Measurements from ENCODE around the gene CFAP77. TPM values are rescaled to one million over a fixed set of nuclear protein-coding genes. Genes with fewer than 3 reads are reported as not detected.

The CFAP77 gene
- total RNA-seq, 3 donors from 2014 or later: not detected

DNA sequence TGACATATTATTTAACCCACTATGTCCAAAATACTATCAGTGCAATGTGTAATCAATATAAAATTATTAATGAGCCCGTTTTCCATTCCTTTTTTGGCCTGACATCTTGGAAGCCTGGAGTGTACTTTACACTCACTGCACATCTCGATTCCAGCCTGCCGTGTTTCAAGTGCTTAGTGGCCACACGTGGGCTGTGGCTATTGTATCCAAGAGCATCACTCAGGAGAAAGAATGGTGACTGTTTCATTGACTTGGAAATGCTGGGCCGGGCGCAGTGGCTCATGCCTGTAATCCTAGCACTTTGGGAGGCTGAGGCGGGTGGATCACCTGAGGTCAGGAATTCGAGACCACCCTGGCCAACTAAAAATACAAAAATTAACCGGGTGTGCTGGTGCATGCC, 54.5 kb downstream of the CFAP77 start:
- TF ChIP-seq, protein P1, sequence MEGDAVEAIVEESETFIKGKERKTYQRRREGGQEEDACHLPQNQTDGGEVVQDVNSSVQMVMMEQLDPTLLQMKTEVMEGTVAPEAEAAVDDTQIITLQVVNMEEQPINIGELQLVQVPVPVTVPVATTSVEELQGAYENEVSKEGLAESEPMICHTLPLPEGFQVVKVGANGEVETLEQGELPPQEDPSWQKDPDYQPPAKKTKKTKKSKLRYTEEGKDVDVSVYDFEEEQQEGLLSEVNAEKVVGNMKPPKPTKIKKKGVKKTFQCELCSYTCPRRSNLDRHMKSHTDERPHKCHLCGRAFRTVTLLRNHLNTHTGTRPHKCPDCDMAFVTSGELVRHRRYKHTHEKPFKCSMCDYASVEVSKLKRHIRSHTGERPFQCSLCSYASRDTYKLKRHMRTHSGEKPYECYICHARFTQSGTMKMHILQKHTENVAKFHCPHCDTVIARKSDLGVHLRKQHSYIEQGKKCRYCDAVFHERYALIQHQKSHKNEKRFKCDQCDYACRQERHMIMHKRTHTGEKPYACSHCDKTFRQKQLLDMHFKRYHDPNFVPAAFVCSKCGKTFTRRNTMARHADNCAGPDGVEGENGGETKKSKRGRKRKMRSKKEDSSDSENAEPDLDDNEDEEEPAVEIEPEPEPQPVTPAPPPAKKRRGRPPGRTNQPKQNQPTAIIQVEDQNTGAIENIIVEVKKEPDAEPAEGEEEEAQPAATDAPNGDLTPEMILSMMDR (IDR thresholded peaks at IDR 0.05): no peak
- no peak for TF ChIP-seq POLR2A (IDR thresholded peaks at IDR 0.05)
- TF ChIP-seq POLR2AphosphoS5 (IDR thresholded peaks at IDR 0.05): no peak
- Histone ChIP-seq H3K9me3 (no peaks in the 10 kb centered on the region), H3K4me3 (no peak overlapping the region), H3K4me1 (no peaks in the 10 kb centered on the region), H3K36me3 (no peaks in the 10 kb centered on the region), H3K27ac (no peak overlapping the region), H3K27me3 (peaks cover 0 to 17% of the 10 kb centered on the region in 2 donors)
- intact Hi-C loops (cut with DNase I; ENCODE audit: low total_unique reads): no loop called here
- DNase-seq (ENCODE audit: low spot score in 2 of 2): no peak

DNA sequence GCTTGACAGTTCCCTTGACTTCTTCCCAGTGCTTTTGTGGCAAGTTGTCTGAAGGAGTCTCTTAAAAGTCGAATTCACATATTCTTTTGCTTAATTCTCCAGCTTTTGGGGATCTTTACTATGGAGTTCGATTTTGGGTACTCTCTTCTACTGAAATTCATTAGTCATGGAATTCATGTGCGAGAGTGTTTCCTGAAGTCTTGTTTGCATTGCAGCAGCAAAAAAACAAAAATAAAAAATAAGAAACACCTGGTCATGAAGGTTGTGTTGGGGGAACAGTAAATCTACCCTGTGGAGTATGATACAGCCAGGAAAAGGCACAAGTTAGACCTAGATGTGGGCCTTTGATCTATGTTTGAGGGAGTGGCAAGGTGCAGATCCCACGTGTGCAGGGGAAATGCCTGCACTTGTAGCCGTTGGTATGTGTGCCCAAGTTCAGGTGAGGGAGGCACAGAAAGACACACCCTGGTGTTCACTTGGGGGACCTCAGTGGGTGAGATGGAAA, 55.2 kb downstream of the CFAP77 start:
- TF ChIP-seq POLR2AphosphoS5 (IDR thresholded peaks at IDR 0.05): no peak
- TF ChIP-seq, protein P1 (IDR thresholded peaks at IDR 0.05): no peak
- TF ChIP-seq POLR2A (IDR thresholded peaks at IDR 0.05): no peak
- H3K27ac ChIP-seq: no peak overlapping the region
- H3K36me3 ChIP-seq: no peaks in the 10 kb centered on the region
- peaks cover 0 to 13% of the 10 kb centered on the region in 2 donors for H3K27me3 ChIP-seq
- no peak overlapping the region for H3K4me3 ChIP-seq
- H3K4me1 ChIP-seq: no peaks in the 10 kb centered on the region
- no peaks in the 10 kb centered on the region for H3K9me3 ChIP-seq
- no peak for DNase-seq (ENCODE audit: low spot score in 2 of 2)
- intact Hi-C loops (cut with DNase I; ENCODE audit: low total_unique reads): no loop called here

DNA sequence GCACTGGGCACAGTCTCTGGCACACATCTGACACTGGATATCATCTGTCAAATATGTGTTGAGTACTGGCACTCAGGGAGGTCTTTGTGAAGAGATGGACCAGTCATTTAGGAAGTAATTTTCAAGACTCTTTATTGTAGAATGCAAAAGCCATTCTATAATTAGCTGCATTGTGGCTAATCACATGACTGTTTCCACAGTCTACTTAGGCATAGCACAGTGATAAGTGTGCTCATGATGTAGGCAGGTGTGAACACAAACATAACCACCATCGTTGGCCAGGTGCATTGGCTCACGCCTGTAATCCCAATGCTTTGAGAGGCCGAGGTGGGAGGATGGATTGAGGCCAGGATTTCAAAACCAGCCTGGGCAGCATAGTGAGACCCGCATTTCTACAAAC, 62.2 kb downstream of the CFAP77 start:
- no peaks in the 10 kb centered on the region for H3K36me3 ChIP-seq
- H3K9me3 ChIP-seq: no peaks in the 10 kb centered on the region
- no peak overlapping the region for H3K4me3 ChIP-seq
- H3K27ac ChIP-seq: no peak overlapping the region
- no peaks in the 10 kb centered on the region for H3K27me3 ChIP-seq
- intact Hi-C loops (cut with DNase I; ENCODE audit: low total_unique reads): no loop called here
- no peaks in the 10 kb centered on the region for H3K4me1 ChIP-seq
- no peak for DNase-seq (ENCODE audit: low spot score in 2 of 2)
- TF ChIP-seq POLR2AphosphoS5 (IDR thresholded peaks at IDR 0.05) (no peak), POLR2A (IDR thresholded peaks at IDR 0.05) (no peak)
- TF ChIP-seq, protein P1 (IDR thresholded peaks at IDR 0.05): no peak

DNA sequence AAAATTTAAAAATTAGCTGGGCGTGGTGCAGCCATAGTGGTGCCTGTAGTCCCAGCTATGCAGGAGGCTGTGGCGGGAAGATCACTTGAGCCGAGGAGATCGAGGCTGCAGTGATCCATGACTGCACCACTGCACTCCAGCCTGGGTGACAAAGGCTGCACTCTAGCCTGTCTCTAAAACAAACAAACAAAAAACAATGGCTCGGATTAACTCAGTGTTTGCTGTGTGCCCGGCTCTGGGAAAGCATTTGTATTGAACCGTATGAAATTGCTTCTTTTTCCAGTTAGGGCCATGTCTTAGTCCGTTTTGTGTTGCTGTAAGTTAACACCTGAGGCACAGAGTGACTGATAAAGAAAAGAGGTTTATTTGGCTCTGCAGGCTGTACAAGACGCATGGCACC, 62.6 kb downstream of the CFAP77 start:
- H3K9me3 ChIP-seq: no peaks in the 10 kb centered on the region
- H3K36me3 ChIP-seq: no peaks in the 10 kb centered on the region
- intact Hi-C loops (cut with DNase I; ENCODE audit: low total_unique reads): no loop called here
- DNase-seq (ENCODE audit: low spot score in 2 of 2): no peak
- H3K27me3 ChIP-seq: peaks cover 0 to 2% of the 10 kb centered on the region in 2 donors
- no peak overlapping the region for H3K4me3 ChIP-seq
- H3K4me1 ChIP-seq: no peaks in the 10 kb centered on the region
- TF ChIP-seq POLR2A (IDR thresholded peaks at IDR 0.05) (no peak), POLR2AphosphoS5 (IDR thresholded peaks at IDR 0.05) (no peak)
- TF ChIP-seq, protein P1 (IDR thresholded peaks at IDR 0.05): no peak
- H3K27ac ChIP-seq: no peak overlapping the region

DNA sequence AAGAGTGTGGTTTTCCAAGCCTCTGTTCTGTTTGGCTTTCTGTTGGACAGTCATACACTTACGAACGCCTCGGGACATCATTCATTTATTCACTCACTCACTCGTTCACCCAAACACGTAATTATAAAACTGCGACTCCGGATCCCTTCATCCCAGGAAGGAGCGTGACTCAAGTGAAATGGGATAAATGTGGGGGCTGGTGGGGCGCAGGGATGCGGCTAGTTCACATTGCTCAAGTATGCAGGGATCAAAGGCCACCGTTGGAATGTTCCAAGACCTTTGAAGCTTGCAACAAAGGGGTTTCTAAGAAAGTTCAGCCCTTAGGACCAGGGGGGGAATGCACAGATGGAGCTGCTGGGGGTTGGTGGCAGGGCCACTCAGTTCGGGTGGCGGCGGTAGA, 64.2 kb downstream of the CFAP77 start:
- TF ChIP-seq POLR2A (IDR thresholded peaks at IDR 0.05) (no peak), POLR2AphosphoS5 (IDR thresholded peaks at IDR 0.05) (no peak)
- TF ChIP-seq, protein P1 (IDR thresholded peaks at IDR 0.05): no peak
- no peaks in the 10 kb centered on the region for H3K4me1 ChIP-seq
- intact Hi-C loops (cut with DNase I; ENCODE audit: low total_unique reads): no loop called here
- no peak overlapping the region for H3K4me3 ChIP-seq
- no peaks in the 10 kb centered on the region for H3K36me3 ChIP-seq
- H3K9me3 ChIP-seq: no peaks in the 10 kb centered on the region
- H3K27ac ChIP-seq: no peak overlapping the region
- H3K27me3 ChIP-seq: peaks cover 0 to 17% of the 10 kb centered on the region in 2 donors
- DNase-seq (ENCODE audit: low spot score in 2 of 2): no peak

Measured in breast epithelium (tissue), 4 donors.